Dendritic cell treated with granulocyte-macrophage colony-stimulating factor and Interleukin-4, amounts not matched to agents 40 ng/mL and 50 ng/mL, for 4 days (primary cell): ENCODE measurements around the gene TSPOAP1.
A peak's percentile ranks its signal among the peaks of the same experiment; 100 is the strongest.

Experiments
- H3K27ac Mint-ChIP-seq: one replicate; pipeline ENCODE4 v1.8.0; 2022; ENCODE audit warnings: mild to moderate bottlenecking, mixed read lengths
- H3K27me3 Mint-ChIP-seq: one replicate; pipeline ENCODE4 v1.8.0; 2022; ENCODE audit warnings: mild to moderate bottlenecking, mixed read lengths
- H3K36me3 Mint-ChIP-seq: one replicate; pipeline ENCODE4 v1.8.0; 2022; ENCODE audit warnings: low read depth, mixed read lengths
- H3K4me1 Mint-ChIP-seq: one replicate; pipeline ENCODE4 v1.8.0; 2022; ENCODE audit warnings: low read depth, mixed read lengths
- H3K4me3 Mint-ChIP-seq: one replicate; pipeline ENCODE4 v1.8.0; 2022; ENCODE audit warnings: mild to moderate bottlenecking, moderate library complexity, mixed read lengths
- H3K9me3 Mint-ChIP-seq: one replicate; pipeline ENCODE4 v1.8.0; 2022; ENCODE audit warnings: mixed read lengths
- intact Hi-C: fragments of 100-400 bp; cut with micrococcal nuclease; formaldehyde crosslinking; loops from one replicate; pipeline ENCODE4 v1.15.0; 2022

The TSPOAP1 gene, protein sequence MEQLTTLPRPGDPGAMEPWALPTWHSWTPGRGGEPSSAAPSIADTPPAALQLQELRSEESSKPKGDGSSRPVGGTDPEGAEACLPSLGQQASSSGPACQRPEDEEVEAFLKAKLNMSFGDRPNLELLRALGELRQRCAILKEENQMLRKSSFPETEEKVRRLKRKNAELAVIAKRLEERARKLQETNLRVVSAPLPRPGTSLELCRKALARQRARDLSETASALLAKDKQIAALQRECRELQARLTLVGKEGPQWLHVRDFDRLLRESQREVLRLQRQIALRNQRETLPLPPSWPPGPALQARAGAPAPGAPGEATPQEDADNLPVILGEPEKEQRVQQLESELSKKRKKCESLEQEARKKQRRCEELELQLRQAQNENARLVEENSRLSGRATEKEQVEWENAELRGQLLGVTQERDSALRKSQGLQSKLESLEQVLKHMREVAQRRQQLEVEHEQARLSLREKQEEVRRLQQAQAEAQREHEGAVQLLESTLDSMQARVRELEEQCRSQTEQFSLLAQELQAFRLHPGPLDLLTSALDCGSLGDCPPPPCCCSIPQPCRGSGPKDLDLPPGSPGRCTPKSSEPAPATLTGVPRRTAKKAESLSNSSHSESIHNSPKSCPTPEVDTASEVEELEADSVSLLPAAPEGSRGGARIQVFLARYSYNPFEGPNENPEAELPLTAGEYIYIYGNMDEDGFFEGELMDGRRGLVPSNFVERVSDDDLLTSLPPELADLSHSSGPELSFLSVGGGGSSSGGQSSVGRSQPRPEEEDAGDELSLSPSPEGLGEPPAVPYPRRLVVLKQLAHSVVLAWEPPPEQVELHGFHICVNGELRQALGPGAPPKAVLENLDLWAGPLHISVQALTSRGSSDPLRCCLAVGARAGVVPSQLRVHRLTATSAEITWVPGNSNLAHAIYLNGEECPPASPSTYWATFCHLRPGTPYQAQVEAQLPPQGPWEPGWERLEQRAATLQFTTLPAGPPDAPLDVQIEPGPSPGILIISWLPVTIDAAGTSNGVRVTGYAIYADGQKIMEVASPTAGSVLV (N-terminal part only)

DNA sequence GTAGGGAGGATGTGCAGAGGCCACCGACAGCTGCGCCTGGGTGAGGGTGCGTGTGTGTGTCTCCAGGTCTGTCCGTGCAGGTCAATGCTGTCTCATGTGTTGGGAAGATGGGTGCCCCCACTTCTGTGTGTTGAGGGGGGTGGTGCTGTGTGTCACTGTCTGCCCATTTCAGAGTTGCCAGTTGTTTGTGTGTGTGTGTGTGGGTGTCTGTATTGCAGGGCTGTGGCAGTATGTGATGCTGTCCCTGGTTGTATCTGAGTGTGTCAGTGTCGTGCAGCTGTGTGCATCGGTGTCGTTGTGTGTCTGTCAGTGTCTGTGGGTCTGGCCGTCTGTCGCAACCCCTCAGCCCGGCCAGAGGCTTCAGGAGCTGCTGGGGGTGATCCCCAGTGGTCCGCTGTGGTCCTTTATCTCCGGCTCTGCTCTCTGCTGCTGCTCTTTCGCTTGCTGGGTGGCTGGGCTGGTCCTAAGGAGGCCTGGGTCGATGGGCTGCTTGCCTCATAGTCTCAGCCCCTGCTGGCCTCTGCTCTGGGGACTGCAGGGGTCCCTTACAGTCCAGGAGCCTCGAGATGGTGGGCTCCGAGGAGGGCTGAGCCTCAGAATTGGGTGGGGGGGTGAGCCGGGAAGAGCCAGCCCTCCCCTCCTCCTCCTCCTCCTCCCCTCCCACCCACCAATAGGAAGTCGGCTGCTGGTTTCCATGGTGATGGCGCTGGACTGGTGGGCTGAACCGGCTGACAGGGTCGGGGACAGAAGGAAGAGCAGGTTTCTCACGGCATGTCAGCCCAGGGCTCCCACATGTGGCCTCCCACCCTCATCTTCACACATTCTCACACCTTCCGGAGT is at the start of gene TSPOAP1:
TSPOAP1 (minus strand) TSS at position 601 of the 840 bp plus-strand sequence. CDS start 875 bp downstream, outside the sequence.
- Mint-ChIP-seq H3K4me3 (peak within 1 kb of the TSS; percentile 58), H3K27ac (peak within 1 kb of the TSS; percentile 100), H3K27me3 (peaks cover 29% of the 10 kb centered on the region), H3K4me1 (peaks cover 63% of the 10 kb centered on the region), H3K36me3 (peaks cover 38% of the 10 kb centered on the region), H3K9me3 (no peaks in the 10 kb centered on the region)
- intact Hi-C loops, result loop anchor here (1.0 to 10.0 kb wide), 4 partner anchors 10 to 46 kb away; partner anchors contain the start of gene SUPT4H1

DNA sequence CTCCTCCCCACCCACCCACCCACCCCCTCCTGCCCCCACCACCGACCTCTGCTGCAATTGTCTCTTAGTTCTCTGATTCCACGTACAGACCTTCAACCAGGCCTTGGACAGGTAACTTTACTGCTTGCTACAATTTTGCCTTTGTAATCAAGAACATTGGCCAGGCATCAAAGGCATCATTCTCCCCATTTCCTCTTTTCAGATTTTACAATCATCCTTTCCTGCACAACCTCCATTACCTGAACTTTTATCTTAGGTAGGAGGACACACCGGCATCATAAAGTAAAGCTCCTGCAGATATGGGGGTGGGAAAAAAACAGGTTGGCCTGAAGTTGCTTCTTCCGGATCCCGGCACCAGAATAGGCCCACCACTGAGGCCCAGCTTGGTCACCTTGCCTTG is 49.1 kb upstream of the TSPOAP1 start:
- peaks cover 47% of the 10 kb centered on the region for H3K4me1 Mint-ChIP-seq
- peaks cover 22% of the 10 kb centered on the region for H3K27me3 Mint-ChIP-seq
- no peaks in the 10 kb centered on the region for H3K36me3 Mint-ChIP-seq
- H3K4me3 Mint-ChIP-seq, result no peak overlapping the region
- intact Hi-C loops, result loop anchor here (10.0 kb wide), 1 partner anchor 53 kb away; the partner anchor contains the start of gene TSPOAP1
- no peaks in the 10 kb centered on the region for H3K9me3 Mint-ChIP-seq
- H3K27ac Mint-ChIP-seq, result peak overlapping the region; percentile 23

DNA sequence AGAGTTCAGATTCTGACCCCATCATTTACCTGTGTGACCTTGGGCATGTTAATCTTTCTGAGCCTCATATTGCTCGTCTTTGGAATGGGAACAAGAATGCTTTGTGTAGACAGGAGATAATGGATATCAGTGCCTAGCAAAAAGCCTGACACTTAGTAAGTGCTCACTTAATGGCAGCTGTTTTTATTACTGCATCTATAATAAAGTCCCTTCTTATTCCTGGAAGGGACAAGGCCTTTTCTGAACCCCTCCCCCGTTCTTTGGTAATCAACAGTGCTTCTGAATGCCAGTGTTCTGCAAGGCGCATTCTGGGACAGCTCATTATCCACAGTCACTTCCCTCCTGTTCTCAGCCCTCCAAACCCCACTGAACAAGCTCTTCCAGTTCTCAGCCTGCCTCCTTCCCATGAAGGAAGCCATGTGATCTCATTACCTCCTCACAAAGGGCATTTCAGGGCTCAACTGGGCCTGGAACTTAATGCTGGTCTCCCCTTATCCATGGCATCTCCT is 48.6 kb upstream of the TSPOAP1 start:
- no peaks in the 10 kb centered on the region for H3K36me3 Mint-ChIP-seq
- intact Hi-C loops, result loop anchor here (10.0 kb wide), 1 partner anchor 52 kb away; the partner anchor contains the start of gene TSPOAP1

DNA sequence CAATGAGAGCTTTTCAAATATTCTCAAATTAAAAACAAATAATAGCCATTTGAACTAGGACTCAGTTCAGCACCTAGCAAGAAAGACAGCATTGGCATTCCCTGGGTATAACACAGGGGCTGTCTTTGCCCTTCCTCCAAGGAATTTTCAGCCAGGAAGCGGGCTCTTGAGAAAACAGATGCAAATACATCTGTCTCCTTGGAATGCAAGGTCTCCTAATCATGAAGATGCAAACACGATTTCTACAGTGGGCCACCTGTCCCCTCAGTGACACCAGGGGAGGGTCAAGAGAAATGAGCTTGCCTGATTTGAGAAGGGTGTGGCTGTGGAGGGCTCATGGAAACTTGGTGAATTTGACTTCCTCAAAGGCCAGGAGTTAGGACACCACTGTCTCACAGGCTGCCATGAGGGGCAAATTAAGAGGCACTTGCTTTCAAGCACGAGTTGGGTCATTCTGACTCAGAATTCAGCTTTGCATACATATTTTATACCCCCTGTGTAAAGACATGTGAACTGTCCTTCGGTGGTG is 47.9 kb upstream of the TSPOAP1 start:
- intact Hi-C loops, result loop anchor here (10.0 kb wide), 1 partner anchor 52 kb away; the partner anchor contains the start of gene TSPOAP1
- Mint-ChIP-seq H3K27me3 (peaks cover 19% of the 10 kb centered on the region), H3K9me3 (no peaks in the 10 kb centered on the region), H3K4me1 (peaks cover 37% of the 10 kb centered on the region), H3K36me3 (no peaks in the 10 kb centered on the region), H3K27ac (peak overlapping the region; percentile 23), H3K4me3 (no peak overlapping the region)

More for the DNA sequence above, 48.6 kb upstream of the TSPOAP1 start:
- H3K27me3 Mint-ChIP-seq, result peaks cover 22% of the 10 kb centered on the region
- H3K27ac Mint-ChIP-seq, result peak overlapping the region; percentile 23
- H3K4me1 Mint-ChIP-seq, result peaks cover 42% of the 10 kb centered on the region
- H3K4me3 Mint-ChIP-seq, result no peak overlapping the region
- no peaks in the 10 kb centered on the region for H3K9me3 Mint-ChIP-seq

DNA sequence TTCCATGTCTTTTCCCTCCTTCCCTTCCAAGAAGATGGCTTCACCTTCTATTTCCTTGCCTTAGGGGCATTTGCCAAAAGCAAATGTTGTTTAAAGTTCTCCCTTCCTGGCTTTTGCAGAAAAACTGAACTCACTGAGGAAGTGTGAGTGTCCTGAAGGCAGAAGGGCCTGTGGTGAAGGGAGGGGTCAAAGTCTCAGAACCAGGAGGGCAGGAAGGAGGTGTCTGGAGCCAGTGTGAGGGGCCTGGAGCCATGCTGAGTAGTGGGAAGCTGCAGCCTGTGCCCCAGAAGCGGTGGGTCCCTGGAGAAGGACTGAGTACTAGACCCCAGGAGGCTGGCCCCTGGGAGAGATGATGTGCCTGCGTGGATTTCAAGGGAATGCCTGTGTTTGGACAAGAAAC is 47.2 kb upstream of the TSPOAP1 start:
- Mint-ChIP-seq H3K36me3 (no peaks in the 10 kb centered on the region), H3K9me3 (no peaks in the 10 kb centered on the region), H3K4me3 (no peak overlapping the region), H3K4me1 (peaks cover 37% of the 10 kb centered on the region), H3K27ac (peak overlapping the region; percentile 61), H3K27me3 (peaks cover 17% of the 10 kb centered on the region)
- intact Hi-C loops, result loop anchor here (10.0 kb wide), 1 partner anchor 51 kb away; the partner anchor contains the start of gene TSPOAP1

DNA sequence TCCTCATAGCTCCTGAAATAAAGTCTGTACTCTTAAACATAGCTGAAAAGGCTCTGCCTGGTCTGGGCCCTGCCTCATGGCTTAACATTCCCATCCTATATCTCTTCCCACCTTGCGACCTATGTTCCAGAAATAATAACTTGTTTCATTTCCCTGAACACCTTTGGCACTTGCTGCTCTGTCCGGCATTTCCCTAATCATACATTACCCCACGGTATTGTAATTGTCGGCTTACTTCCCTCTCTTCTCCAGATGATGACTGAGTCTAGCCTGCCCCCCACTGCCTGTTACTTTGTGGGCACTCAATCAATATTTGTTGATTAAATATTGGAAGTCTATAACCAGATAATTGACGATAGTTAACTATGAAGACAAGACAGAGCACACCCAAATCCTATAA is 46.7 kb upstream of the TSPOAP1 start:
- H3K36me3 Mint-ChIP-seq, result no peaks in the 10 kb centered on the region
- H3K9me3 Mint-ChIP-seq, result no peaks in the 10 kb centered on the region
- H3K27ac Mint-ChIP-seq, result peak overlapping the region; percentile 61
- H3K4me1 Mint-ChIP-seq, result peaks cover 37% of the 10 kb centered on the region
- intact Hi-C loops, result loop anchor here (10.0 kb wide), 1 partner anchor 50 kb away; the partner anchor contains the start of gene TSPOAP1
- peaks cover 18% of the 10 kb centered on the region for H3K27me3 Mint-ChIP-seq
- H3K4me3 Mint-ChIP-seq, result no peak overlapping the region

DNA sequence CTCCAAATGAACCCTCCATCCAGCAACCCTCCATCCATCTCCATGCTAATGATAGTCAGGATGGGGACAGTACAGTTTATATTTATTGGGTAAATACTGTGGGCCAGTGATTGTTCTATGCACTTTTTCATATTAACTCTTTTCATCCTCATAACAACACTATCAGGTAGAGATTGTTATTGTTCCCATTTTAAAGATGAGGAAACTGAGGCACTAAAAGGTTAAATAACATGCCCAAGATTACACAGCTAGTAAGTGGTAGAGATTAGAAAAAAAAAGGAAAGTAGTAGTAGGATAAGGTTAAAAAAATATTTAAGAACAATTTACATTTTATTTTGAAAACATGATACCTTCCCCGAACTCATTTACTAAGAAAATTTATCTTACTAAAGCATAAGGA is 45.3 kb upstream of the TSPOAP1 start:
- no peaks in the 10 kb centered on the region for H3K9me3 Mint-ChIP-seq
- H3K4me3 Mint-ChIP-seq, result no peak overlapping the region
- no peak overlapping the region for H3K27ac Mint-ChIP-seq
- peaks cover 16% of the 10 kb centered on the region for H3K27me3 Mint-ChIP-seq
- H3K4me1 Mint-ChIP-seq, result peaks cover 38% of the 10 kb centered on the region
- intact Hi-C loops, result loop anchor here (10.0 kb wide), 1 partner anchor 49 kb away; the partner anchor contains the start of gene TSPOAP1
- H3K36me3 Mint-ChIP-seq, result no peaks in the 10 kb centered on the region

DNA sequence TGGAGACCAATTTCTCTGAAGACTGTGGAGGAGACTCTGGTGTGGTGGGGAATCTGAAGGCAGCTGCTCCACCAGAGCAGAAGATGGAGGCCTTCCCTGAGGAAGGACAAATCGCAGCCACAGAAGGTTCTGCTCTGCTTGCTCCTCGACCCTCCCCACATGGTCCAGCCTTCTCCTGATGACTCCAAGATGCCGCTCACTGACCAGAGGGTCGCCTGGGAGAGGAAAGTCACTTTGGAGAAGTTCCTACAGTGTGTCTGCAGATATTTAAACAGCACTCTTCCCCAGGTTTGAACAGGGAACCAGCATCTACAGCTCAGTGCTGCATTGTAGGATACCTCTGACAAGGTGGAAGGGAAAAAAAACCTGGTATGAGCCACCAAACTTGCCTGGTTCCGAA is 44.4 kb upstream of the TSPOAP1 start:
- no peak overlapping the region for H3K27ac Mint-ChIP-seq
- intact Hi-C loops, result loop anchor here (10.0 kb wide), 1 partner anchor 48 kb away; the partner anchor contains the start of gene TSPOAP1
- H3K4me3 Mint-ChIP-seq, result no peak overlapping the region
- H3K4me1 Mint-ChIP-seq, result peaks cover 38% of the 10 kb centered on the region
- no peaks in the 10 kb centered on the region for H3K36me3 Mint-ChIP-seq
- peaks cover 14% of the 10 kb centered on the region for H3K27me3 Mint-ChIP-seq
- no peaks in the 10 kb centered on the region for H3K9me3 Mint-ChIP-seq

DNA sequence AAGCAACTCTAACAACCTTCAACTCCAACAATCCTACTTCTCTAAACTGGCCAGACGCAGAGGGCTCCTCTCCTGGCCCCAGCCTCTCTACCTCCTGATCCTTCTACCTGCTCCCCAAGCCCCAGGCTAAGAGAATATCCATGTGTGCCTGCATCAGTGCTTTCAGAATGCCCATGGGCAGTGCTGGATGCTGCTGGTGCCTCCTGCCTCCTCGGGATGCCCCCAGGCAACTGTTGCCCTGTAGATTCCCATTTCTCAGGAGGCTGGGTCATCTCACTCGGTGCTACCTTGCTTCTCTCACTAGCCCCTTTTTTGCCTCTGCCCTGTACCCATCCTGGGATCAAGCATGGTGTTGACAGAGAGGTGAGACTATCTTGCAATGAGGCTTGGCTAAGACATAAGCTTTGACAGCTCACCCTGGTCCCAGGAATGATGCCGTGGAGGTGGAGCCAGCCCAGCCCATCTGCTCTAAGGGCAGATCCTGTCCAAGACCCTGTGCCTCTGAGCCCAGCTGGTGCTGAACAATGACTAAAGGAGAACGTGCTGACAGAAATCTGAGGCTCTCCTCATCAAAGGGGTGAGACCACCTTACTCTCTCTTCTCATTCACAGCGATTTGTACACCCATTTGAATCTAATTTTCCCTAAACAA is 42.8 kb upstream of the TSPOAP1 start:
- H3K4me3 Mint-ChIP-seq, result no peak overlapping the region
- H3K4me1 Mint-ChIP-seq, result peaks cover 25% of the 10 kb centered on the region
- H3K9me3 Mint-ChIP-seq, result no peaks in the 10 kb centered on the region
- no peak overlapping the region for H3K27ac Mint-ChIP-seq
- H3K36me3 Mint-ChIP-seq, result no peaks in the 10 kb centered on the region
- intact Hi-C loops, result loop anchor here (10.0 kb wide), 1 partner anchor 47 kb away; the partner anchor contains the start of gene TSPOAP1
- H3K27me3 Mint-ChIP-seq, result peaks cover 14% of the 10 kb centered on the region

DNA sequence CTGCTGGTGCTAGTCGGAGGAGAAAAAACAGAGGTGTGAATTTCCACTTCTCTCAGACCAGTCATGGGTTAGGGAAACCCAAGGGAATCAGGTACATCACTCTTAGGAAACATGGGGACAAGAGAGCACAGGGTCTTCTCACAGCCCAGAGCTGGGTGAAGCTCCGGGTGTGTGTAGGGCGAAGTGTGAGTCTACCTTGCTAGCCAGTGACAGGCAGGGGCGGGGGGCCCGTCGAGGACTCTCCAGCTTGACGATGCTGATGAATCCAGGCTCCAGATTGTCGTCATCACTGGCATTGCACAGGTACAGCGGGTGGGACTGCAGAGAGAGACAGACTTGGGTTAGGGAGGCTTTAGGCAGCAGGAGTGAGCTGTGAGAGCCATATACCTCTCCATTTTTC is 42.1 kb upstream of the TSPOAP1 start:
- no peaks in the 10 kb centered on the region for H3K36me3 Mint-ChIP-seq
- H3K27ac Mint-ChIP-seq, result no peak overlapping the region
- H3K9me3 Mint-ChIP-seq, result no peaks in the 10 kb centered on the region
- no peak overlapping the region for H3K4me3 Mint-ChIP-seq
- peaks cover 14% of the 10 kb centered on the region for H3K27me3 Mint-ChIP-seq
- H3K4me1 Mint-ChIP-seq, result peaks cover 20% of the 10 kb centered on the region
- intact Hi-C loops, result loop anchor here (10.0 kb wide), 1 partner anchor 46 kb away; the partner anchor contains the start of gene TSPOAP1

DNA sequence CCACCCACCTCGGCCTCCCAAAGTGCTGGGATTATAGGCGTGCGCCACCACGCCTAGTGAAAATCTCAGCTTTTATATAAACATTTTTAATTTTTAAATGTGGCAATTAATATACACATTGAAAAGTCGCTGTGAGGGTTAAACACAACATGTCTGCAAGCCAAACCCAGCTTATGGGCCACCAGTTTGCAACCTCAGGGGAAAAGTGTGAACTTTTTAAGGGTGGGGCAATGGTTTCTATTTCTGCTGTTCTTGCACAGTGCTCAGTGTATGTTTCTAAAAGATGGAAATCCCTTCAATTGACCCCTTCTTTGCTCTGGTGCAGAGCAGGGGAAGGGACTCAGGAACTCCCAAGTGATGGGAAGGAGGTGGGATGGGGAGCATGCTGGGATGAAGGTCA is 41.7 kb upstream of the TSPOAP1 start:
- Mint-ChIP-seq H3K27me3 (peaks cover 14% of the 10 kb centered on the region), H3K4me1 (peaks cover 16% of the 10 kb centered on the region), H3K4me3 (no peak overlapping the region), H3K27ac (no peak overlapping the region), H3K36me3 (no peaks in the 10 kb centered on the region), H3K9me3 (no peaks in the 10 kb centered on the region)
- intact Hi-C loops, result loop anchor here (10.0 kb wide), 1 partner anchor 46 kb away; the partner anchor contains the start of gene TSPOAP1
